HCT116 (cell line): ENCODE results near the gene CNN3. TPM values are rescaled to one million over a fixed set of nuclear protein-coding genes. Genes with fewer than 3 reads are reported as not detected.

Experiments
- ATAC-seq: fragments of 200-7000 bp; cut with Tn5 transposase; 2 replicates; pipeline ENCODE4 v1.9.1; 2020; ENCODE audit warnings: mild to moderate bottlenecking, moderate library complexity
- BruUV-seq: library from RNA; stranded (reverse); fragments of 400-500 nt; replicated peaks from 2 replicates; lab custom pipeline; 2021; lab: Mats Ljungman, UMichigan
- CTCF ChIA-PET: fragments of 300-600 bp; sonication (Branson Sonifier 250); formaldehyde crosslinking; loops from one replicate; lab custom pipeline; 2021; ENCODE audit warnings: antibody characterized with exemption; lab: Charles Lee
- POLR2A ChIA-PET: fragments of 300-600, 350-600 bp; sonication (Branson Sonifier 250); formaldehyde crosslinking; loops from one replicate; lab custom pipeline; 2021; ENCODE audit warnings: antibody characterized with exemption; lab: Charles Lee
- RAD21 ChIA-PET, 2 experiments: fragments of 300-600 bp; sonication (Branson Sonifier 250); formaldehyde crosslinking; loops; one replicate each; lab custom pipeline; 2023; ENCODE audit warnings: low total read pairs in 2 of 2; ENCODE audit not compliant: uncharacterized antibody in 2 of 2, unreplicated experiment in 2 of 2, low non-redundant PET in 1 of 2; lab: Charles Lee
- DNase-seq: peaks from one replicate; pipeline ENCODE4 v3.0.0-alpha.2; 2010; ENCODE audit warnings: low read depth, low spot score
- H2AFZ ChIP-seq: fragments of 200-600 bp; shearing (Covaris generic), sonication (generic); 2 replicates; pipeline ENCODE4 v1.6.1; 2017; ENCODE audit warnings: low read depth, mixed run types, mixed read lengths, antibody characterized with exemption, low read length; ENCODE audit not compliant: poor library complexity, severe bottlenecking
- H3K27ac ChIP-seq: 2 replicates; pipeline ENCODE4 v1.5.1; 2012; ENCODE audit warnings: low read depth, low read length
- H3K27me3 ChIP-seq: fragments of 200-600 bp; sonication (generic); 2 replicates; pipeline ENCODE4 v1.6.1; 2016; ENCODE audit warnings: mixed run types, low read length, mixed read lengths; ENCODE audit not compliant: insufficient read depth
- H3K36me3 ChIP-seq, 2 experiments: fragments of 200-500 bp in 1 of 2; fragments of 200-600 bp in 1 of 2; sonication (Bioruptor generic) in 1 of 2; sonication (generic) in 1 of 2; 2 replicates each; pipeline versions ENCODE4 v1.5.1 to v1.6.1; 2014 to 2016; ENCODE audit warnings: low read length in 2 of 2, inconsistent platforms in 1 of 2, mixed read lengths in 1 of 2, mixed run types in 1 of 2; ENCODE audit not compliant: insufficient read depth in 2 of 2, control insufficient read depth in 1 of 2
- H3K4me1 ChIP-seq, 2 experiments: fragments of 200-600 bp in 1 of 2; sonication (generic) in 1 of 2; 2 replicates each; pipeline versions ENCODE4 v1.5.1 to v1.6.1; 2012 to 2017; ENCODE audit warnings: low read length in 2 of 2, inconsistent platforms in 1 of 2, mild to moderate bottlenecking in 1 of 2, mixed read lengths in 1 of 2, mixed run types in 1 of 2, moderate library complexity in 1 of 2; ENCODE audit not compliant: insufficient read depth in 2 of 2, control insufficient read depth in 1 of 2
- H3K4me2 ChIP-seq: fragments of 200-600 bp; sonication (generic); 2 replicates; pipeline ENCODE4 v1.6.1; 2017; ENCODE audit warnings: mixed run types, low read length, mixed read lengths
- H3K4me3 ChIP-seq, 2 experiments: fragments of 200-600 bp in 1 of 2; sonication (generic) in 1 of 2; replicated peaks in 1 of 2; 2 replicates each; pipeline ENCODE4 v1.5.1; 2011 to 2016; ENCODE audit warnings: low read length in 2 of 2, control low read depth in 1 of 2, low read depth in 1 of 2, mild to moderate bottlenecking in 1 of 2, mixed read lengths in 1 of 2, mixed run types in 1 of 2
- H3K79me2 ChIP-seq: fragments of 200-600 bp; sonication (generic); 2 replicates; pipeline ENCODE4 v1.6.1; 2017; ENCODE audit warnings: mild to moderate bottlenecking, mixed run types, low read length, moderate library complexity, mixed read lengths; ENCODE audit not compliant: insufficient read depth
- H3K9ac ChIP-seq: fragments of 200-600 bp; sonication (generic); 2 replicates; pipeline ENCODE4 v1.6.1; 2016; ENCODE audit warnings: low read length, mixed read lengths
- H3K9me2 ChIP-seq: fragments of 200-600 bp; sonication (generic), shearing (Covaris generic); 2 replicates; pipeline ENCODE4 v1.6.1; 2017; ENCODE audit warnings: mixed run types, mild to moderate bottlenecking, moderate library complexity; ENCODE audit not compliant: insufficient read depth
- H3K9me3 ChIP-seq, 2 experiments: fragments of 200-500 bp in 1 of 2; fragments of 200-600 bp in 1 of 2; sonication (Bioruptor generic) in 1 of 2; sonication (generic) in 1 of 2; 2 replicates each; pipeline ENCODE4 v1.6.1; 2014 to 2017; ENCODE audit warnings: low read length in 2 of 2, mixed read lengths in 2 of 2, inconsistent platforms in 1 of 2, low read depth in 1 of 2, mild to moderate bottlenecking in 1 of 2, mixed run types in 1 of 2, moderate library complexity in 1 of 2; ENCODE audit not compliant: control insufficient read depth in 1 of 2, insufficient read depth in 1 of 2
- H4K20me1 ChIP-seq: fragments of 200-600 bp; sonication (generic), shearing (Covaris generic); 2 replicates; pipeline ENCODE4 v1.6.1; 2017; ENCODE audit warnings: mixed run types, mild to moderate bottlenecking, moderate library complexity; ENCODE audit not compliant: insufficient read depth
- CBX3 ChIP-seq: IDR thresholded peaks from 2 replicates; pipeline ENCODE4 v1.6.1; 2012; ENCODE audit warnings: low read depth
- CEBPB ChIP-seq: IDR thresholded peaks from 2 replicates; pipeline ENCODE4 v1.6.1; 2012; ENCODE audit warnings: low read depth
- CTCF ChIP-seq, 3 experiments: fragments of 200-600 bp in 1 of 3; sonication (generic) in 1 of 3; IDR thresholded peaks in 2 of 3; conservative IDR thresholded peaks in 1 of 3; 2 replicates each; pipeline ENCODE4 v1.5.1; 2012 to 2017; ENCODE audit warnings: low read depth in 2 of 3, low read length in 2 of 3, antibody characterized with exemption in 1 of 3, borderline replicate concordance in 1 of 3, control low read depth in 1 of 3, mild to moderate bottlenecking in 1 of 3, mixed read lengths in 1 of 3, mixed run types in 1 of 3, moderate library complexity in 1 of 3; ENCODE audit not compliant: insufficient read depth in 1 of 3
- ELF1 ChIP-seq: IDR thresholded peaks from 2 replicates; pipeline ENCODE4 v1.6.1; 2012; ENCODE audit warnings: low read depth, borderline replicate concordance
- EZH2 ChIP-seq: fragments of 200-600 bp; sonication (generic); IDR thresholded peaks from 2 replicates; pipeline ENCODE4 v1.6.1; 2017; ENCODE audit warnings: antibody characterized with exemption, mixed run types
- EZH2phosphoT487 ChIP-seq: fragments of 200-600 bp; IDR thresholded peaks from 2 replicates; pipeline ENCODE4 v1.6.1; 2018; ENCODE audit warnings: antibody characterized with exemption, borderline replicate concordance
- FOSL1 ChIP-seq: IDR thresholded peaks from 2 replicates; pipeline ENCODE4 v1.6.1; 2012; ENCODE audit warnings: low read depth
- JUND ChIP-seq: IDR thresholded peaks from 2 replicates; pipeline ENCODE4 v1.6.1; 2012
- POLR2A ChIP-seq: IDR thresholded peaks from 2 replicates; pipeline ENCODE4 v1.7.0; 2011; ENCODE audit warnings: borderline replicate concordance; ENCODE audit not compliant: insufficient read depth, insufficient read length; ENCODE audit errors: extremely low read depth
- POLR2AphosphoS5 ChIP-seq: IDR thresholded peaks from 2 replicates; pipeline ENCODE4 v1.6.1; 2011; ENCODE audit warnings: mild to moderate bottlenecking, low read depth, low read length, moderate library complexity
- RAD21 ChIP-seq: IDR thresholded peaks from 2 replicates; pipeline ENCODE4 v1.6.1; 2012; ENCODE audit warnings: low read depth, mild to moderate bottlenecking
- SIN3A ChIP-seq: IDR thresholded peaks from 2 replicates; pipeline ENCODE4 v1.6.1; 2012; ENCODE audit warnings: low read depth
- SP1 ChIP-seq: IDR thresholded peaks from 2 replicates; pipeline ENCODE4 v1.6.1; 2012; ENCODE audit warnings: low read depth
- YY1 ChIP-seq: IDR thresholded peaks from 2 replicates; pipeline ENCODE4 v1.6.1; 2011; ENCODE audit warnings: low read length, low read depth, moderate library complexity, mild to moderate bottlenecking; ENCODE audit not compliant: insufficient replicate concordance; ENCODE audit errors: extremely low read depth
- ZBTB33 ChIP-seq: IDR thresholded peaks from 2 replicates; pipeline ENCODE4 v1.6.1; 2011; ENCODE audit warnings: mild to moderate bottlenecking, low read length, moderate library complexity; ENCODE audit not compliant: insufficient replicate concordance; ENCODE audit errors: extremely low read depth
- ZFX ChIP-seq: fragments of 450-650 bp; IDR thresholded peaks from 2 replicates; pipeline ENCODE4 v1.6.1; 2017
- intact Hi-C: fragments of 100-400 bp; cut with micrococcal nuclease; formaldehyde crosslinking; loops from 2 replicates; pipeline ENCODE4 v1.10.0; 2022
- total RNA-seq: library from RNA; stranded (reverse); gene quantifications from one replicate; pipeline ENCODE4 v1.2.1, GENCODE V29; 2021; ENCODE audit not compliant: unreplicated experiment
- TF ChIP-seq, protein P1 (sequence below): IDR thresholded peaks from 2 replicates; pipeline ENCODE4 v1.6.1; 2012
- TF ChIP-seq, protein P2 (sequence below): IDR thresholded peaks from 2 replicates; pipeline ENCODE4 v1.6.1; 2012; ENCODE audit warnings: low read depth
- TF ChIP-seq, protein P3 (sequence below): IDR thresholded peaks from 2 replicates; pipeline ENCODE4 v1.6.1; 2012

CNN3 gene
- total RNA-seq, 1 experiment from 2014 or later = 109 TPM

GRCh38 chr1:94974824-94975223 lies 47.9 kb upstream of the CNN3 start (continued):
- TF ChIP-seq, protein P1, sequence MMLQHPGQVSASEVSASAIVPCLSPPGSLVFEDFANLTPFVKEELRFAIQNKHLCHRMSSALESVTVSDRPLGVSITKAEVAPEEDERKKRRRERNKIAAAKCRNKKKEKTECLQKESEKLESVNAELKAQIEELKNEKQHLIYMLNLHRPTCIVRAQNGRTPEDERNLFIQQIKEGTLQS = no peak
- no peak for TF ChIP-seq EZH2phosphoT487

DNA sequence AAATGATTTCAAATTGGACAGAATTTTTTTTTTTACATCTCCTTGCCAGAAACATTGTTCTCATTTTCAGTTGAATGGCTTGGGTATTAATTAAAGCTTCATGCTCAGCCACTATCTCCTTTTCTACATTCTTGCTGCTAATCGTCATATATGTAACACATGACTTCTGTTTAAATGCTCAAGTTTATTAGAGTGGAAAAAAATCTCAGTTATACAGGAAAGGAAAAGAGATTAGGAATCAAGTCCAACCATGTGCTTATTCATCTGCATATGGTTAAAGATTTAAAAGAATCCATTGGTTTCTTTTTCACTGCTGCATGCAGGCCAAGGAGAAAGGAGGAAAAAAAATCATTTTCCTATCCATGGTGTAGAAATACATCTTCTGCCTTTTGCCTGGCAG lies 47.3 kb upstream of the CNN3 start:
- H4K20me1 ChIP-seq = no peaks in the 10 kb centered on the region
- H3K79me2 ChIP-seq = no peaks in the 10 kb centered on the region
- no peak overlapping the region for H2AFZ ChIP-seq
- ChIA-PET CTCF (no interaction called here), RAD21 (no interaction called here), POLR2A (no interaction called here)
- H3K9me2 ChIP-seq = no peaks in the 10 kb centered on the region
- H3K9ac ChIP-seq = no peak overlapping the region
- no peak overlapping the region for H3K4me2 ChIP-seq
- no peaks in the 10 kb centered on the region for H3K27me3 ChIP-seq
- H3K4me1 ChIP-seq = peaks cover 0 to 12% of the 10 kb centered on the region in 2 experiments; a peak in 1 of 4 replicates
- intact Hi-C loops = no loop called here
- H3K27ac ChIP-seq = no peak overlapping the region
- ATAC-seq (no peak), DNase-seq (no peak)
- no TSS peak for BruUV-seq
- H3K4me3 ChIP-seq = no peak overlapping the region
- H3K9me3 ChIP-seq = no peaks in the 10 kb centered on the region
- no peaks in the 10 kb centered on the region for H3K36me3 ChIP-seq
- TF ChIP-seq YY1 = no peak
- no peak for TF ChIP-seq ZFX
- TF ChIP-seq, protein P1 = no peak
- no peak for TF ChIP-seq ZBTB33
- TF ChIP-seq CBX3 = no peak
- no peak for TF ChIP-seq EZH2phosphoT487
- TF ChIP-seq RAD21 = no peak
- no peak for TF ChIP-seq CEBPB
- TF ChIP-seq ELF1 = no peak
- no peak for TF ChIP-seq SIN3A
- TF ChIP-seq FOSL1 = no peak
- TF ChIP-seq, protein P2, sequence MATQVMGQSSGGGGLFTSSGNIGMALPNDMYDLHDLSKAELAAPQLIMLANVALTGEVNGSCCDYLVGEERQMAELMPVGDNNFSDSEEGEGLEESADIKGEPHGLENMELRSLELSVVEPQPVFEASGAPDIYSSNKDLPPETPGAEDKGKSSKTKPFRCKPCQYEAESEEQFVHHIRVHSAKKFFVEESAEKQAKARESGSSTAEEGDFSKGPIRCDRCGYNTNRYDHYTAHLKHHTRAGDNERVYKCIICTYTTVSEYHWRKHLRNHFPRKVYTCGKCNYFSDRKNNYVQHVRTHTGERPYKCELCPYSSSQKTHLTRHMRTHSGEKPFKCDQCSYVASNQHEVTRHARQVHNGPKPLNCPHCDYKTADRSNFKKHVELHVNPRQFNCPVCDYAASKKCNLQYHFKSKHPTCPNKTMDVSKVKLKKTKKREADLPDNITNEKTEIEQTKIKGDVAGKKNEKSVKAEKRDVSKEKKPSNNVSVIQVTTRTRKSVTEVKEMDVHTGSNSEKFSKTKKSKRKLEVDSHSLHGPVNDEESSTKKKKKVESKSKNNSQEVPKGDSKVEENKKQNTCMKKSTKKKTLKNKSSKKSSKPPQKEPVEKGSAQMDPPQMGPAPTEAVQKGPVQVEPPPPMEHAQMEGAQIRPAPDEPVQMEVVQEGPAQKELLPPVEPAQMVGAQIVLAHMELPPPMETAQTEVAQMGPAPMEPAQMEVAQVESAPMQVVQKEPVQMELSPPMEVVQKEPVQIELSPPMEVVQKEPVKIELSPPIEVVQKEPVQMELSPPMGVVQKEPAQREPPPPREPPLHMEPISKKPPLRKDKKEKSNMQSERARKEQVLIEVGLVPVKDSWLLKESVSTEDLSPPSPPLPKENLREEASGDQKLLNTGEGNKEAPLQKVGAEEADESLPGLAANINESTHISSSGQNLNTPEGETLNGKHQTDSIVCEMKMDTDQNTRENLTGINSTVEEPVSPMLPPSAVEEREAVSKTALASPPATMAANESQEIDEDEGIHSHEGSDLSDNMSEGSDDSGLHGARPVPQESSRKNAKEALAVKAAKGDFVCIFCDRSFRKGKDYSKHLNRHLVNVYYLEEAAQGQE = no peak
- no peak for TF ChIP-seq SP1
- no peak for TF ChIP-seq CTCF (IDR thresholded peaks at IDR 0.05 in 2 of 3, conservative IDR thresholded peaks at IDR 0.05 in 1 of 3; ENCODE audit: borderline replicate concordance in 1 of 3, insufficient read depth in 1 of 3, low read depth in 2 of 3, low read length in 2 of 3)
- no peak for TF ChIP-seq POLR2A
- TF ChIP-seq, protein P3, sequence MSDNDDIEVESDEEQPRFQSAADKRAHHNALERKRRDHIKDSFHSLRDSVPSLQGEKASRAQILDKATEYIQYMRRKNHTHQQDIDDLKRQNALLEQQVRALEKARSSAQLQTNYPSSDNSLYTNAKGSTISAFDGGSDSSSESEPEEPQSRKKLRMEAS = no peak
- TF ChIP-seq JUND = no peak
- TF ChIP-seq POLR2AphosphoS5 = no peak
- no peak for TF ChIP-seq EZH2
